ENCODE data around the gene PPP1R1B.

The PPP1R1B gene

GRCh38 chr17:39600997-39601597, 25.7 kb upstream of the PPP1R1B start:
- no peak for DNase-seq

GRCh38 chr17:39601758-39602532, 24.8 kb upstream of the PPP1R1B start:
- DNase-seq: no peak

- DNase-seq: no peak
Measured at GRCh38 chr17:39602533-39603303, 24.0 kb upstream of the PPP1R1B start.

GRCh38 chr17:39603304-39604016, 23.3 kb upstream of the PPP1R1B start:
- DNase-seq: no peak

GRCh38 chr17:39604911-39605491, 21.8 kb upstream of the PPP1R1B start:
- DNase-seq: no peak

GRCh38 chr17:39605492-39606433, 21.0 kb upstream of the PPP1R1B start:
- DNase-seq: no peak

- DNase-seq: no peak
Measured at GRCh38 chr17:39606434-39607056, 20.2 kb upstream of the PPP1R1B start.

- no peak for DNase-seq
Measured at GRCh38 chr17:39607057-39607850, 19.5 kb upstream of the PPP1R1B start.

GRCh38 chr17:39607851-39608130, 19.0 kb upstream of the PPP1R1B start, which contains the start of gene NEUROD2:
Gene NEUROD2 (minus strand): TSS chr17:39607920. CDS start chr17:39606599, 1,321 bp downstream.
- no peak for DNase-seq

GRCh38 chr17:39608142-39608981, 18.4 kb upstream of the PPP1R1B start:
- no peak for DNase-seq

GRCh38 chr17:39609416-39610025, 17.2 kb upstream of the PPP1R1B start:
- DNase-seq: no peak

- no peak for DNase-seq
Measured at GRCh38 chr17:39611401-39612112, 15.2 kb upstream of the PPP1R1B start.

- DNase-seq: no peak
Measured at GRCh38 chr17:39612291-39612894, 14.4 kb upstream of the PPP1R1B start.

GRCh38 chr17:39612935-39613464, 13.8 kb upstream of the PPP1R1B start:
- DNase-seq: no peak

GRCh38 chr17:39614545-39615157, 12.1 kb upstream of the PPP1R1B start:
- no peak for DNase-seq

- DNase-seq: no peak
Measured at GRCh38 chr17:39615434-39615833, 11.3 kb upstream of the PPP1R1B start.

GRCh38 chr17:39617100-39617445, 9.7 kb upstream of the PPP1R1B start:
- DNase-seq: no peak

Data from midbrain (tissue), 1 donor.